GM18907 (cell line): Measurements from ENCODE around the gene CLIP1.

ENCODE experiments used
- ATAC-seq: cut with Tn5 transposase; IDR thresholded peaks from one replicate; pipeline ENCODE4 v1.9.1; 2021; ENCODE audit warnings: mild to moderate bottlenecking, moderate library complexity; ENCODE audit not compliant: unreplicated experiment

Gene CLIP1

DNA sequence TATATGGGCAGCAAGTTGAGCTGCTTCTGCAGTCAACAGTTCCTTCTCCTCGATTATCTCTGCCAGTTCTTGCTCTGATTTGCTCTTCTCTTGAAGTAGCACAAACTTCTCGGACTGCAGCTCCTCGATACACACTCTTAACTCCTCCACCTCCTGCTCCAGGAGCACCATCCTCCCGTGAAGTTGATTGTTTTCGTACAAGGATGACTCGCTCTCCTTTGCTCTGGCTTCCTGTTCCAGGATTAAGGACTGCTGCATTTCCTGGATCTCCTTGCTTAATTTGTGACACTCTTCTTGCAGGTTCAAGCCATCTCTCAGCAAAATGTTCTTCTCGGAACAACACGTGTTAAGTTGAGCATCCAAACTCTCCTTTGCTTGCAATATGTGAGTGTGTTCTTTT is 100.0 kb downstream of the CLIP1 start:
- no peak for ATAC-seq

DNA sequence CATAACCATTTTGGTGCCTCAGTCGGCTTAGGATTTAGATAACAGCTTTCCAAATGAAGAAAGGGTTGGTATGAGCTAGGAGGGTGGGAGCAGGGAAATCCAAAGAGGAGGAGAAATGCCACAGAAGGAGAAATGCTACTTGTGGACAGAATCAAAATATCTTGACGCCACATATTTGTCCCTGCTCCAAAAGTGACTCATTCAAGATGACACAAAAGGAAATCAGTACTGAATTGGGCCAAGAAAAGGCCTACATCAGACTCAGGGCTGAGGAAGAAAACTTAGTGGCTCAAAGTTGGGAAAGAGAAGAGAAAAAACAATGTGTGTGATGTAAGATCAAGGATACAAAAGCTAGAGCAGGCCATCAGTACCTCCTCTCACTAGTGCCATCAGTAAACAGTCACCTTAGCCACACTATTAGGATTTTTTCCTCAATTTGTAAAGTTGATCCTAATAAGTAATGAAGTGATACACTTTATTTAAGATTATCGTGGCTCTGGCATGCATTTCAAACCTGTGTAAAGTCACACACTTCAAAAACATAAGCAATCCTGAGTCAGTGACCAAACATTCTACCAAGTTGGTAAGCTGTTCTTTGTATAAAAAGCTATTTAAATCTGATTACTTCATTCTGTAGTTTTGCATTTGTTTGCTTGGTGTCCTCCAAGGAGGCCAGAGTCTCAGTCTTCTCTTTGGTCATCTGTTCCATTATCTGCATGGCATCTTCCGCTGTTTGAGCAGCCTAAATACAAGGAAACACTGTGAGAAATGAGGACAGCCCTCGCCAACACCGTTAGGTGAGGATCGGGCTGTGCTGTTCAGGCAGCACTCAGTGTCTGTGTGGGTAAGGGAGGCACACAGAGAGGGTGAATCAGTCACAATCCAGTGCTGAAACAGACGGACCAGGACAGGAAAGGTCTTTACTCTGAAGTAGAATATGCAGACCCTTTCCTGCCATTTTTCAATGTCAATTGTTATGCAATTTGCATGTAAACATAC is 103.6 kb downstream of the CLIP1 start:
- ATAC-seq = no peak

DNA sequence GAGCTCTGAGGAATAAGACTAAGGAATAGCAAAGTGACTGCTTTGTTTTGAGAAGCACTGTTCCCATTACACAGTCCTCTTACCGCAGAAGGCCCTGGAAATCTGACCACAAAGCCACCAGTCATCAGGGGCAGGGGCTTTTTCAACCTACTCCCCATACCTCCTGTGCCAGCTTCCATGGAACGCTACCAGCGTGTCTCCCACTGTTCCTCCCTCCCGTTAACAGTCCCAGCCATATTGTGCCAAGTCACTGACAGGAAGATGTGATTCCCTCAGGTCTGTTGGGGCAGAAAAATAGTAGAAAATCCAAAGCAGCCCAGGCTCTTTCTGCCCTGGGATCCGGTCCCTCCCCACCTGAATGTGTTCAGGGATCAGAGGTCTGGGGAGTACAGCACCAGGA is 109.5 kb downstream of the CLIP1 start:
- no peak for ATAC-seq

DNA sequence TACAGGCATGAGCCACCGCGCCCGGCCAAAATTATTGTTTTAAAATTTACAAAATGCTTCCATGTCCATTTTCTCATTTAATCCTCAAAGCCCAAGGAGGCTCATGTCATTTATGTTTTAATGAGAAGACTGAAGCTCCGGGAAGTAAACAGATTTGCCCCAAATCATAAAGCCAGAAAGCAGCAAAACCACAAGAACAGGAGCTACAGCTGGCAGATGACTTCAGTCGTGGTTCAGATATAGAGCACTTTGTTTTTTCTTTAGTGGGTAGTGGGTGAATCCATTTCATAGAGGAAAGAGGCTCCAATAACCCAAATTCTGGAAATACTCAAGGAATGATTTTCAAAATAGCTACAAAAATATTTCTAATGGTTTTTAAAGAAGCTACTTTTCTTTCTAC is 110.8 kb downstream of the CLIP1 start:
- ATAC-seq = no peak

DNA sequence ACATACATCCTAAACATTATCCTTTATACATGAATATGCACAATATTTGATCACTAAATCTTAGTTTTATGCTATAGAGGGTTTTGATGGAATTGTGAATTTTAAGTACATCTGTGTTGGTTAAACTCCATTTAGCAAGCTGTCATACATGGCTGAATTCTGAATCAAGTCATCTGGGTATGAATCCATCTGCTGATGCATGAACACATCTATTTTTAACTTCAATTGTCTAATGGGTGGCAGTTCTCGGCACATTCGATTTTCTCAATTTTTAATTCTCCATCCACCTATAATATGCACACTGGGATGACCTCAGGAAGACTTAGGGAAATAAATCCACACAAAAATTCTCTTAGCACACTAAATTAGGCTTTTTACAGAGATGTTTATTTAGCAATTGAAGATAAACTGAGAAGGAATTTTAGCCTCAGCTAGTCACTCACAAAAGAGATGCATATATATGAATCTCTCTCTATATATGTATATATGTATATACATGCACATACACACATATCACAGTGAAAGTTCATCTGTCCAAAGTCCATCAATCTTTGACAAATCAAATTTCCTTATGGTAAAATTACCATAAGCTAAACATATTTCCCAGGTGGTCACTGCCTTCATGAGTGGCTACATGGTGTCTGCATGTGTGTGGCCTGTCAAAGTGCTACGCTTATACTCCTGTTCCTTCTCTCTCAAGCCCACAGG is 111.7 kb downstream of the CLIP1 start:
- ATAC-seq = no peak

DNA sequence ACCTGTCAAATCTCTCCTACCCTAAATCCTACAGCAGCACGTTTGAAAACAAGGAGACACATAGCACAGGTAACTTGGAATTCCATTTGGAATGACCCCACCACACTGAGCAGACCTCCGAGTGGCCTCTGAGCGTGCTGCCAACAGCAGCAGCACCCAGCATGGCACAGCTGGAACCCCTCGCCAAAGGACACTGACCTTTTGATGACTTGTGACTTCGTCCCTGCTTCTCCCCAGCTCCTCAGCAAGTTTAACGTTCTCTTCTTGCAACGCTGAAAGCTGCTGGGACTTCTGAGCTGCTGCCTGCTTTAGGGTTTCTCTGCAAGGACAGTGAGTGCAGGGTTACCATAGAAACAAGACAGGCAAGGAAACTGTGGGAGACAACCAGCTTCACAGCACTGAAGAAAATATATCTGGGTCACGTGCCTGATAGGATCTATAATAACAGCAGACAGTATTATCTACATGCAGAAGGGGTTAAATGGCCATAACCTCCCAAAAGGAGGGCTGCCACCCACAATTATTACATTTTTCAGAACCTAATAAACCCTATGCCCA is 112.8 kb downstream of the CLIP1 start:
- ATAC-seq = no peak

DNA sequence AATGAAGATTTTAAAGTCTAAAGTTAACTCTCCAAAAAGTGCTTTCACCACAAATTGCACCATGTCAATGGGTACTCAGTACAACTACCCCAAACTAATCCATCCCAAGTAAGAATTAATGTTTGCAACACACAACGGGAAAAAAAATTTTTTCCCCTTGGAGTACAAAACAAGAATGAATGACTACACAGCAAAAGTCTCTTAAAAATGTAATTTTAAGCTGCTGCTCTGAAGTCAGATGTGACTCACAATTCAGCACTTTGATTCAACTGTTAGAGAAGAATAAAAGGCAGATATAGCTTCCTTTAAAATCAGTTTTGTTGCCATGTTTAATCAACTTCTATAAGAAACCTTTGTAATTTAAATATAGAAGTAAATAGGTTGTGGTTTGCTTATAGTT is 113.7 kb downstream of the CLIP1 start:
- ATAC-seq = no peak

DNA sequence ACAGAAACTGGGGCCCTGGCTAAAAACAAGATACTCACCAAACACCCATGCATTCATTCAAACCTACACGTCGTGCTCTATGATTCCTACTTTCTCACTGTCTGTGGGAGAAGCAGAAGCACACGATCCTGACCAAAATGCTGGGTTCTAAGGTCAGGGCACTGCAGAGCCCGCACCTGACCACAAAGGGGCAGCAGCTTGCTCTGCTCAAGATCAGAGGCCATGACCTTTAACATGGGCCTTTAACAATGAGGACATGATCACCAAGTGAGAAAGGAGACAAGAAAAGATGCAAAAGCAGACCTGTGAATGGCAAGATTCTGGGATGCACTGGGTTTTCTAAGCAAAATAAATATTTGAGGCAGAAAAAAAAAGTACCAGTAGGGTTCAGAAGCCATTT is 116.1 kb downstream of the CLIP1 start:
- ATAC-seq = no peak

DNA sequence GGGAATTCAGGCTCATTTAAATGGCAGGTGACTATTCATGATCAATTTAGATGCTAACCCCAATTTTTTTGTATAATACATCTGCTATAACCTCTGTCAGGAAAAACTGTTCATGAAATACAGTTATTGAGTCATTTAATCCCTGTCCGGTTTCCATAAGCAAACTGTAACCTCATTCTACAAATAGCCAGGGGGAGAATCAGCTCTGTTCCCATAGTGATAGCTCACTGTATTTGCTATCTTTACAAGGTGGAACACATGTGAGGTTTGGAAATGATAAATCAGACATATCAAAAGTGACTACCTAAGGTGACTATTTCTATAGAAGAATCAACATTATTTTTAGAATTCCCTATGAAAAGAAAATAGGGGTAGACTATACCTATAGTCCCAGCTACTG is 117.5 kb downstream of the CLIP1 start:
- ATAC-seq = no peak

DNA sequence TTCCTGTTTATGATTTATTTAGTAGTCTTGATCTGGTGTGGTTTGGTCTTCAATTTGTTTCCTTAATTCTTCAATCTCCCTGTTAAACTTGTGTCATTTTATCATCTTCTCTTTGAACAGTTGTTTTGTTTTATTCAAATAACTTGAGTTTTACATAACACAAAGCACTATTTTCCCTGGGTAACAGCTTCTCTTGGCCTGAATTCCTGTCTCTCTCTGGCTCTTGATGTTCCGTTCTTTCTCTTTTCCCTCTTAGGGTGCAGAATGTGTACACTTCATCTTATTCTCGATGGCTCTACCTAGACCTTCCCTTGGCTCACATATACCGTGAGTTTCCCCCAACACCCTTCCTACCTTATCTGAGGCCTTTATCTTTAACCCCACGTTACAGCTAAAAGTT is 119.4 kb downstream of the CLIP1 start:
- no peak for ATAC-seq

DNA sequence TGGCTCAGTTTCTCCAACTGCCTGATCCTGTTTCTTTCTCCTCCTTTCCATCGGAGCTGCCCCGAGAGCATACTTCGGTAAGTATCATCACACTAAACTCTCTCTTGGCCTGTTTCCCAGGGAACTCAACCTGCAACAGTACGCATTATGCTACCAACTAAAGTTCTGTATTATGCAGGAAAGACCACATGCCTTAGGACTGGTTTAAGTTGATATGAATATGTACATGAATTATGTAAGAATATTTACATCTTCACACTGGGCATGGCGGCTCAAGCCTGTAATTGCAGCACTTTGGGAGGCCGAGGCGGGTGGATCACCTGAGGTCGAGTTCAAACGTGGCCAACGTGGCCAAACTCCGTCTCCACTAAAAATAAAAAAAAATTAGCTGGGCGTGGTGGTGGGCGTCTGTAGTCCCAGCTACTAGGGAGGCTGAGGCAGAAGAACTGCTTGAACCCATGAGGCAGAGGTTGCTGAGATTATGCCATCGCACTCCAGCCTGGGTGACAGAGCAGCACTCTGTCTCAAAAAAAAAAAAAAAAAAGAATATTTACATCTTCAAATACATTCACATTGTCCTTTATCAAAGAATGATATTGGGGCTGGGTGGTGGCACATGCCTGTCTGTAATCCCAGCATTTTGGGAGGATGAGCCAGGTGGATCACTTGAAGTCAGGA is 124.3 kb downstream of the CLIP1 start:
- no peak for ATAC-seq

DNA sequence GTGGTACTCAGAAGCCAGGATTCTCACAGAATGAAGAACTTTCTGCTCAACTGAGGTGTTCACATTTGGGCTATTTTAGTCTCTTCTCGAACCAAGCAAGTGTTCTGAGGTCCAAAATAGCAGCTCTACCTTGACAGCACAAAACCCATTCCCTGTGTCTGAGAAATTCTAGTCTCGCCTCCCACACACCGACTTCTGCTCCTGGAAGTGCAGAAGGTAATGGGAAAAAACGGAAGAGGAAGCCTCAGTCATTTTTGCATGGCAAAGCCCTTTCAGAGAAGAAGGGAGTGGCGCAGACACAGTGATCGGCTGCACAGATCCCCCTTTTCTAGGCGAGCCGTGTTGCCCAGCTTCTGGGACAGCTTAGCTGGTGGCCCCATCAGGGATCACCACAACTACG is 125.0 kb downstream of the CLIP1 start:
- no peak for ATAC-seq

DNA sequence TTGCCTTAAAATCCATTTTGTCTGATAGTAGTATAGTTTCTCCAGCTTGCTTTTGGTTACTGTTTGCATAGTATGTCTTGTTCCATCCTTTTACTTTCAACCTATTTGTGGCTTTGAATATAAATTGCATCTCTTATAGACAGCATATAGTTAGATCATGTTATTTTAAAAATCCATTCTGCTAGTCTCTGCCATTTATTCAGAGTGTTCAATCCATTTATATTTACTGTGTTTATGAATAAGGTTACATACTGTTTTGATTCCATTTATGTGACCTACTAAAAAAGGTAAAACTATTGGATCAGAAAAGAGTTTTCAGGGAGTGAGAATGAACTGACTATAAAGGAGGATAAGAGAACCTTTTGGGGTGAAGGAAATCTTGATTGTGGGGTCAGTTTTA is 126.6 kb downstream of the CLIP1 start:
- ATAC-seq = no peak

DNA sequence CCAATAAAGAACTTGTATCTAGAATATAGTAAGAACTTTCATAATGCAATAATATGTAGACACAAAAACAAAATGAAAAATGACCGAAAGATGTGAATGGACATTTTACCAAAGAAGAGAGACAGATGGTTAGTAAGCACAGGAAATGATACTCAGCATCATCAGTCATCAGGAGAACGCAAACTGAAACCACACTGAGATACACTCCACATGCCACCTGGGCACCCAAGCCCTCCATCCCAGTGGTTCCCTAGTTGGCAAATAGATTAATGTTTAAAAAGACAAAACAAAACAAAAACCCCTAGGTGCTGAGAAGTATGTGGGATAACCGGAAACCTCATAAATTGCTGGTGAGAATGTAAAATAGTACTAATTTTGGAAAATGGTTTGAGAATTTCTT is 129.4 kb downstream of the CLIP1 start:
- ATAC-seq = peak; percentile 90

DNA sequence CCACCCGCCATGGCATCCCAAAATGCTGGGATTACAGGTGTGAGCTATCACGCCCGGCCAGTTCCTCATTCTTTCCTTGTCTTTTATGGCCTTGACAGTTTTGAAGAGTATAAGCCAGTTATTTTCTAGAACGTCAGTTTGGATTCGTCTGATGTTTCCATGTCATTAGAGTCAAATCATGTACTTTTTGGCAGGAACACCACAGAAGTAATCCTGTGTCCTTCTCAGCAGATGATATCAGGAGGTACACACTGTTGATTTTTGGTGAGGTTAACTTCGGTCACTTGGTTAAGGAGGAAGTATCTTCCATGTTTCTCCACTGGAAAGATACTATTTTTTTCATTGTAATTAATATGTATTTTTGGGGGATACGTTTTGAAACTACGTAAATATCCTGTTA is 131.0 kb downstream of the CLIP1 start:
- ATAC-seq = no peak

DNA sequence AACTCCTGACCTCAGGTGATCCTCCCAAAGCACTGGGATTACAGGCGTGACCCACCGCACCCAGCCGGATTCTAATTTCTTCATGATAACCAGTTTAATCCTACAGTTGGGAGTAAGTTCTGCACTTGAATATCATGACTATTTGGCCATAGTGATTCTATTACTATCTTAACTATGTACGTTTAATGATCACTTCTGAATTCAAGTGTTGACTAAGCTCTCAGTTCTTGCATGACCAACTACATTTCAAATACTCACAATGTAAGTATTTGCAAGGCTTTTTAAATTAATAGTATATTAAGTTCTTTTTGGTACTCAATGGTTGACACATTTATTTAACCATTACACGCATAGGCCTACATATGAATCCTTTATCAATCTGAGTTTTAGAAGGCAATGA is 138.8 kb downstream of the CLIP1 start:
- ATAC-seq = no peak

DNA sequence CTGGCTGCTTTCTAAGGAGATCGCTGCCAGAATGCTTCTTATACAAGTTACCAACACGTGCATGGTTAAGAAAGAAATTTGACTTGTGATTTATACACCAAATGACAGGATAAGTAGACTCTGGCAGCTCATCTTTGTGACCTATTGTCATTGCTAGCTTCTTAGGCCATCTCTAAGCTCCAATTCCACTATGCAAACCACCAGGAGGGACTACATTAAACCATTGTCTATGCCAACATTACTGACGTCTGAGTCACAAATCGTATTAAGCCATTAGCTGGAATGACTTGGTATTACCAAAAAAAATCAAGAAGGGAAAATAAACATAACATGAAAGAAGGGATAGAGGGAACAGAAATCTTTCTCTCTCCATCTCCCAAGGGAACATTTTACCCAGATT is 140.4 kb downstream of the CLIP1 start:
- no peak for ATAC-seq

DNA sequence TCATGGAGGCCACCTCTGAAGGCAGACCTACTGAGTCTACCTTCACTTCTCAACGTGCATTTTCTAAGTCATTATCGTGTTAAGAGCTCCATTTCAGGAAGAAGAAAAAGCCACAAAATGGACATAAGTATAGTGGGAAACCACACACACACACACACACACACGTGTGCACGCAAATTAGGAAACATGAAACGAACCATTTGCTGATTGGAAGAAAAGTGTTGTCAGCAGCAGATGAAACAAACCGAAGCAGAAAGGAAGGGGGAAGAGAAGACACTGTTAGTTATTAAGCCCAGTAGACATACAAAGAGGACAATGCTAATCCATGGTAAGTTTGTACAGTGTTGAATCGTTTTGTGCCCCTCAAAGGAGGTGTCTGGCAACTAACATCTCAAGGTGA is 146.2 kb downstream of the CLIP1 start:
- ATAC-seq = no peak

DNA sequence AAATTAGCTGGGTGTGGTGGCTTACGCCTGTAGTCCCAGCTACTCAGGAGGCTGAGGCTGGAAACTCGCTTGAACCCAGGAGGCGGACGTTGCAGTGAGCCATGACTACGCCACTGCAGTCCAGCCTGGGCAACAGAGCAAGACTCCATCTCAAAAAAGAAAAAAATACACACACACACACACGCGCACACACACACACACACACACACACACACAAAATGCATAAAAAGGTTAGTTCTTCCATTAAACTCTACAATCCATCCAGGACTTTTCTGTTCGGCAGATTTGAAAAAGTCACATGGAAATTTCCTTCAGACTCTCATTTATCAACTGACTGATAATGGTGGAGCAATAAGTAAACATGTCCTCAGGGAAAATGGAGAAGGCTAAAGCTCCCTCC is 147.0 kb downstream of the CLIP1 start:
- ATAC-seq = no peak

DNA sequence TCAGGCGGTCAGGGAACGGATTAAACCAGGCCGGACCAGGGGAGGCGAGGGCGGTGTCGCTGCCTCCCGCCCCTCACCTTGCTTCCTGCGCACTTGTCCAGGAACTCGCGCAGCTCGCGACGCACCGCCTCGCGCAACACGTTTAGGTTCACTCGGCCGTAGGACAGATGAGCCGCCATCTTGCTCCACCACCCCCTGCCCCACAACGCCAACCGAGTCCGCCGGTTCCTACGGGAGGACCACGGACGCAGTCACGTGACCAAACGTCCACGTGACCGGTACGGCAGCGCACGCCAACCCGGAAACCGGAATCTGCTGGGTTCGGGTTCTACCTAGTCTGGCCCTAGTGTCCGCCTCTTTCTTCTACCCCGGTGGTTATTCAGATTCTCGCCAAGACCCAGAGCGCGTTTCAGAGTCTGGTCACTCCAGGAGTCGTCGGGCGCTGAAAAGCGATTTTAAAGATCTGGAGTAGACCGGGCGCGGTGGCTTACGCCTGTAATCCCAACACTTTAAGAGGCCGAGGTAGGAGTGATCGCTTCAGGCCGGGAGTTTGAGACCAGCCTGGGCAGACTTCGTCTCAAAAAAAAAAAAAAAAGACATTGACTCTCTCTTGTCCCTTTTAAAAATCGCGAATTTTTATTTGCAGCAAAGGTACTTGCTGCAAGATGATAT is 156.1 kb downstream of the CLIP1 start, which contains the start of gene VPS33A:
VPS33A (minus strand) TSS at position 265 of the 672 bp plus-strand sequence; CDS start at position 179, 86 bp downstream.
- peak; percentile 91 for ATAC-seq

DNA sequence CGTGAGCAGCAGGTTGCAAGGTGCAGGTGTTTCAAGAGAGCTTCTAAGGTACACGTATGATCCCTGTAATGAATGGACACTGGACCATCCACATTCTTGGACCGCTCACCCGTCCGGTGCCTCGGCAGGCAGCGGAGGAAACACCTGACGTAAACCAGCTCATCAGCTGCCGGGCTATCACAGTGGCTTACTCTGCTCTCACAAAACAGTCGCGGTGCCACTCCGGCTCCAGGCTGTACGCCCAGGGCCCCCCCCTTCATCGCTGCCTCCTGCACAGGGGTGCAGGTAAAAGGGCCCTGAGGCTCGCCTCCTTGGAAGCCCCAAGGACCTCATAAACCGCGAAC is 156.6 kb downstream of the CLIP1 start:
- peak; percentile 34 for ATAC-seq
